ENCODE data around the gene TEPSIN. TPM values are rescaled to one million over a fixed set of nuclear protein-coding genes. Genes with fewer than 3 reads are reported as not detected.

TEPSIN gene
- polyA plus RNA-seq, 3 donors, result 23.2 to 30.7 (median 24.2) TPM

DNA sequence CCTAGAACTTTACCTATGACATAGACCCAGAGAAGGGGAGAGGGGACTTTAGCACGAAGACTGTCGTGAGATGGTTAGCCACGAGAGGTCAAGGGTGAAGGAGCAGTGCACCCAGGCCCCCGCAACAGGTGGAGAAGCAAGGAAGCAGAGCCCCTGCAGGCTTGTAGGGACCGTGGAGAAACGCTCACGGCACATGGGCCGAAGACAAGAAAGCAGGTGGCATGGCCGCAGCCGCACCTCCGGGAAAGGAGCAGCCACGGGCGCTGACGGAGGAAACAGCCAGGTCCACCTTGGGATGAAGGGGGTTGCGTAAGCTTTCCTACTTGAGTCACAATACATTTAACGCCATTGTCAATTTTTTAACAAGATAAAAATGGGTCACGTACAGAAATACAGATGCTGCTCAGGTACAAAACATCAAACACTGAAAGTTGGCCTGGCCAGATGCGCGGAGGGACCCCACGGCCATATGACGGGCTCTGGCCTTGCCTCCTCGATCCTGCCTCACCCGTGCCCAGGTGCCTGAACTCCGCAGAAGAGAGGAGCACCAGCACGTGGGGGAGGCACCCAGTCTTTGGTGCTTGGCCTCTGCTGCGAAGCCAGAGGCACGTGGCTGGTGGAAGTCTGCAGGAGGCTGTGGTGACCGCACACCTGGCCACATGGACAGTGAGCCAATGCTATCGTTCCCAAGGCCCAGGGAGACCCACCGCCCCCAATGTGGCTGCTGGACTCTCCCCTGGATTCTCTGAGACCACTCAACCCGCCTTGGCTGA, 35.0 kb upstream of the TEPSIN start:
- DNase-seq, result no peak

DNA sequence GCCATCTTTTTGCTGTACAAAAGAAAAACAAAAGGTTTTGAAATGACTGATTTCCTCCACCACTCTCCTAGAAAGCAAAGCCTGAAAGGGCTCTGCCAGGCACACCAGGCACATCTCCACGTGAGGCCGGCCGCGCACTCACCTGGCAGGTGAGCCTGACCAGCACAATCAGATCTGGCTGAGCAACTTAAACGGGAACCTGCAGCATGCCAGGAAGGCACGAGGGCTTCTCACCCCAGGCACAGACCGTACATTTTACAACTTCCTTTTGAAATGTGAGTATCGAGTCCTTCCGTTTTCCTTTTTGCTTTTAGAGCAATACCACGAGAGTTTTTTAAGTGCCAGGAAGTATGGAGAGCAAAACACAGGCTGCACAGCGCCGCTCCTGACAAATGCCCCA, 33.8 kb upstream of the TEPSIN start:
- no peak for DNase-seq

DNA sequence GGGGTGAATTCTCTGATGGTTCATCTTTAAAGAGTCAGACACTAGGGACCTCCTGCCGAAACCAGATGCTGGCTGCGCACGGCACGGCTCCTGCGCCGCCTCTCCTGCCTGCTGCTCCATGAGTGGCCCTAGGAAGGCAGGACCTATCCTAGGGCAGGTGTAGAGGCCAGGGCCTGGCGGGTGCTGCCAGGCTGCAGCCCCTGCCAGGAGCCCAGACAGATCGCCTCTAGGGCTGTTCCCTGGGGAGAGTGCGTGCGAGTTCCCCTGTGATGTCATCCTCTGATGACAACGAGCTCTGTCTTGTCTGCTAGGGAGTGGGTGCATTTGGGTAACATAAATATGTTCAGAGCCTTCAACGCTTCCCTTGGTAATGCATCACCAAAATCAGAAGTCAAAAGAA, 32.4 kb upstream of the TEPSIN start:
- DNase-seq, result no peak

DNA sequence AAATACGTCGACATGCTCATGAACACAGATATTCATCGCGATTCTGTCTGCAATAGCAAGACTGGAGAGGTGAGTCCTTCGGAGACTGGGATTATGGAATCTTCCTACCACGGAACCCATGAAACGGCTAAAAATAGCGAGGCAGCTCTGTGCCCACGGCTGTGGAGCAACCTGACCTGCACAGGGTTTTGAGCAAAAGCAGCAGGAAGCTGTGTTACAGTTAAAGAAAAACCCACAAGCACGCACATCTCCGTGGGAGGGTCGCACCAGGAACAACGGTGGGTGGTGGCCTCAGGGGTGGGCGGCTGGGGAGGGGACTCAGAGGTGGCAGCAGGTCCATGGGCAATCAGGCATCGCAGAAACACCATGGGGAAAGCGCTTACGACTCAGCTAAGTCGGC, 31.4 kb upstream of the TEPSIN start:
- no peak for DNase-seq

DNA sequence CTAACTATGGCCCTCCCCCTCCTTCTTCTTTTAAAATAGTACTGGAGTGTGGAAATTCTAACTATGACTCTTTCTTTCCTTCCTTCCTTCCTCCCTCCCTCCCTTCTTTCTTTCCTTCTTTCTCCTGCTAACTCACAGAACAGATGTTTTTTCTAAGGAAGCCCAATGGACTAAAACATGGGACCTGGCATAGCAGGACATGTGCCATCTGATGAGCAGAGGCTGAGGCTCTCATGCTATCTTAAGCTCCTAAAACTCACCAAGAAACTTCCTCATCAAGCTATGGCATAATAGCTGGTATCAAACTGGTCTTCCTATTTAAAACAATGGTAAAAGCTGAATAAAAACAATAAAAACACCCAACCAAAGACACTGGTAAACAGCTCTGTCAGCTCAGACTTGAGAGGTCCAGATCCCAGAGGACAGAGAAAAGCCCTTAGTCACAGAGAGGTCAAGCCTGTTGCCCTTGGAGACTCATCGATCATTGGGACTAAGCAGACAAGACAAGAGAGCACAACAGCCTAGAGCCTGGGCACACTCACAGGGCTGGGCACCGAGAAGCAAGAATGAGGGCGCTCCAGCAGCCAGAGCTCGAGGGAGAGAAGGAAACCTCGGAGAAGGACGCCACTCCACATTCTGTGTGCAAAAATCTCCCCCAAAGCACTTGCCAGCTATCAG, 28.7 kb upstream of the TEPSIN start:
- DNase-seq, result no peak

DNA sequence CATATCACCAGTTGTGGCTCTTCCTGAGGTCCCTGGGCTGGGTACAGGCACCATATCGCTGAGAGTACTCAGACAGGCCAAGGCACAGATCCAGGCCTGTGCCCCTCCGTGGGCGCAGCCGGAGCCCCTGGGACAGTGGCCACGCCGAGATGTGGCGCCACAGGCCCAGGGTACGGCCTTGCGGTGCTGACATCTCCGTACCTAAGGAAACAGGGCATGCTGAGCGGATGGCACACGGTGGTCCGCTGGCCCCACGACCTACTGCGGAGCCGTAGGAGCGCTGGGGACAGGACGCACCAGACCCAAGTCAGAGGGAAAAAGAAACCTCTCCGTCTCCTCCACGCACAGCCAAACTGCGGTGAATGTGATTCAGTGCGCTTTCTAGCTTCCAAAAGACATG, 26.7 kb upstream of the TEPSIN start:
- no peak for DNase-seq

DNA sequence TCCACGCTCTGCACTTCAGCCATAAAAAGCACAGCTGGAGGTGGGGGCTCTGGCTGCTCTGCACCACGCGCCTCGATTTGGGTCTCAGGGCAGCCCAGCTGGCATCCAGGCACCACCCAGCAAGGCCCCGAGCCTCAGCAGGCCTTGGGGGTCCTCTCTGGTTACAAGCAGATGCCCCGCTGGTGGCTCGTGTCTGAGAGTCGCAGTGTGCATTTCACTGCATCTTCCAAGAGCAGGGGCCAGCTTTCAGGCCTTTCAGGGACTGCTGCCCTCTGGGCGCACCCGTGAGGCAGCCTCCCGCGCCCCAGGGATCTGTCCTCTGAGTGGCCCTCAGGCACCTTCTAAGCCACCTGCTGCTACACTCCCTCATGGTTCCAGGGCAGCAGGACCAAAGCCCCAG, 25.8 kb upstream of the TEPSIN start:
- no peak for DNase-seq

DNA sequence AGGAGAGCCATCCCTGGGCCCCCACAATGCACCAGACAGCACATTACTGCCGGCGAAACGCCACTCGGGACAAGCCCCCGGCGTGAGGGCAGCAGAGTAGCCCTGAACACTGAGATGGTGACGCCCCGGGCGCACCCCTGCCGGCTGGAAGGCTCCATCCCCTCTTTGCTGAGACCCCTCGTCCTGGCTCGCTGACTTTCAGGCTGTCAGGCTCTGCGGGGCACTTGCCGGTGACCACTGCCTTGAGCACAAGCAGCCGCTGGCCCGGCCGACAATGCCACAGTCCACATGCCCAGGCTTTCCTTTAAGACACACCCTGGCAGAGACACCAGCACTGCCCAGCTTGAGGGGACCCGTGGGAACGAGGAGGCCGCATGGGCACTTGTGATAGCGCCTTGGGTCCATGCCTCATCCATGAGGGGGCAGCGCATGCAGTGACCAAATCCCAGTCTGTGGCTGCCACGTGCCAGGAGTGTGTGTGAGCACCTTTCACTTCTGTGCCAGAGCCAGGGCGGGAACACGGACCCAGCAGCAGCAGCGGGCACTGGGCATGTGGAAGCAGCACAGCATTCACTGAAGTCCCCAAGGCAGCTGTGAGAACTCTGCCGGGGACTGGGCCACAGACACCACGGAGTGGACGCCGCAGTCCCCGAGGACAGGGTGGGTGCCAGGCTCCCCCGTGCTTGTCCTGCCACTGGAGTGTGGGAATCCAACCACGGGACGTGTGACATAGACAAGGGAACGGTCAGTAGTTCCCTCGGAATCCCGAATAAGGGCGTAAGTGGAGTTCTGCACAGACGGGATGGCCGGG, 24.7 kb upstream of the TEPSIN start:
- DNase-seq, result no peak

DNA sequence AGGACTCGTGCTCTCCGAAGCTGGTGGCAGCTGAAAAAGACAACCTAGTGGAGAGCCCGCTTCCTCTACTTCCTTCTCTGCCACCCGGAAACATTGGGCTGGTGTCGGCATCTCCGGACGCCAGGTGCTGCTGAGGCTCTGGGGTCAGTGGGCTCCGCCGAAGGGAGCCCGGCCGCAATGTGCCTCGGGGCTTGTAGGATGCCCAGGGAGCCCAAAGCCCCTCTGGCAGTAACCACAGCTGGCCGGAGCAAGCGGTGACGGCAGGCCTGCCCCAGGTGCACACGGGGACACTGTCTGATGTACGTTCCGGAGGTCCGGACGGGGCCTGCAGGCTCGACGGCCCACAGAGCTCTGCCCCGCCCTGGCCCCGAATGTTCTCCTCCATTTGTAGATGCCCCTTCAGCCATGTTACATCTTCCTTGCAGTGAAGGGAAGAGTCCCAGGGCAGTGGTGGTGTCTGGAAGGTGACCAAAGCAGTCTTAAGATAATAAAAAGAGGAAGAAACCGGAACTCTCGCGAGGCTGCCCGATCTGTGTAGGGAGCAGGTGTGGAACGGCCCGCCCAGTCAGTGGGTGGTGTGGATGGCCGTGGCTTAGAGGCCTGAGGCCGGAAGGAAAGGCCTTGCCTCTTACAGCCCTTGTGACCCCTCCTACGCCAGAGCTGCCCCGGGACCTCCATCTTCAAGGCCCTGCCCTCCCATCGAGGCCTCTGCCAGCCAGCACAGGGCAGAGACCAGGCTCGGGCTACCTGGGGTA, 22.9 kb upstream of the TEPSIN start:
- no peak for DNase-seq

DNA sequence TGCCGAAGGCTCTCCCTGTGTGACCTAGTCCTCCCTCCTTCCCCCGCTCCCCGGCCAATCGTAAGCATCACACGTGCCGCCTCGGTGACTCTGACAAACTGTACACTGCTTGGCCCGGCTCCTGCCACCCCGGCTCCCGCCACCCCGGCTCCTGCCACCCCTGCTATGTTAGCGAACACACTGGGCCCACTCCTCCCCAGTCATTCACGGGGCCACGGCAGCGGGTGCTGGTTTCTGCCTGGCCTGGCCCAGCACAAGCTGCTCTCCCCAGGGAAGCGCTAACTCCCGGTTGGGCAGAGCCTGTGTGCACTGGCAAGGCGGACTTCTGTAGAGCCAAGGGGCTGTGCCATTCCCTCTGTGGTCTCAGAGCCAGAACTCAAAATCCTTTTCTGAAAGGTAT, 22.2 kb upstream of the TEPSIN start:
- no peak for DNase-seq

DNA sequence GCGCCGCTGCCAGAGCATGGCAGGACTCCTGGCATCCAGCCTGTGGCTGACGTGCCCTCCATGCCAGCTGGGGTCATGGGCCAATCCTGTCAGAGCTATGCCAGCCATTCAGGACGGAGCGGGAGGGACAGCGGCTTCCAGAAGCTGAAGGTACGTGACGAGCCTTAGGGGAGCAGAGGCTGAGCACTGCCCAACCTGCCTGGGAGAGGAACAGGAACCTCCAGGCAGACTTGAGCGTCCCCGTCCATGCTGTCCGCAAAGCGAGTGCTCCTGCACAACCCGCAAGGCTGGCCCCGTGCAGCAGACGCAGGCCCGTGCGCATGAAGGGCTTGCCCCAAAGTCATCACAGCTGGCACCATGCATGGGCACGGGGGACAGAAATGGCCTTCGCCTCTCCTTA, 21.8 kb upstream of the TEPSIN start:
- no peak for DNase-seq

DNA sequence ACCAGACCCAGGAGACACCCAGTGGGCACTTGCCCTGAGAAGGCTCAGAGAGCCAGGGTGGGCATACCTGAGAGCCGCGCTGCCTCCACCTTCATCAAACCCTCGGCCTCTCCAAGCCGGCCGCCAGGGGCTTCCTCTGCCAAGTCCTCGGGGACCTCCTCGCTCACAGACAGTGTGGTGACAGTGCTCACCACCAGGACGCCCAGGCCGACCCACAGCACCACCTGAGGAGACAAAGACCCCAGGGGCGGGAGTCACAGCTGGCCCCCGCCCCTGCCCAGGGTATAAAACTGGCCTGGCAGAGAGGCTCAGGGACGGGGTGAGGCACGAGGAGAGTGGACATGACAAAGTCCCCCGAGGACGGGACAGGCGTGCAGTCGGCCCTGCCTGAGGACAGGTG, 21.3 kb upstream of the TEPSIN start:
- no peak for DNase-seq

DNA sequence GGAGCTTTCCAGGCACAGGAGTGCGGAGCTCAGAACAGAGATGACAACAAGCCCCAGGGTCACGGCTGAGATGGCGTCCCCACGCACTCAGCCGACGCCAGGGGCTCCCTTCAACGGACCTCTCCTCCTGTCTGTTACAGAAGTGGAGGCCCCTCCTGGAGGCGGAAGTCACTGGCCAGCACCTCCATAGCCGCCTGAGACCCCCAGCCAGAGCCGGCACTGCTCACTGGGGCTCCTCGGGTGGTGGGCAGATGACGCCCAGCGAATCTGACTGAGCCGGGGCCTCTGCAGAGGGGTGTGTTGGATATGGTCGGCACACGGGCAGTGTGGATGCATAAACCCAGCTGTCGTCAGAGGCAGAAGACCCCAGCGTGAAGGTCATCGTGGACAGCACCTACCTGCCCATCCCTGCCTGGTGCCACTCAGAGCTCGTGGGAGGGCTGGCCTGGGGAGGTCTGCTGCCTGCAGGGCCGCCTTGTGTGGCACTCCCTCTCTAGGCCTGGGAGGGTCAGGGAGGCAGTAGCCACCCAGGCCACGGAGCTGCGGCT, 20.3 kb upstream of the TEPSIN start:
- DNase-seq, result no peak

DNA sequence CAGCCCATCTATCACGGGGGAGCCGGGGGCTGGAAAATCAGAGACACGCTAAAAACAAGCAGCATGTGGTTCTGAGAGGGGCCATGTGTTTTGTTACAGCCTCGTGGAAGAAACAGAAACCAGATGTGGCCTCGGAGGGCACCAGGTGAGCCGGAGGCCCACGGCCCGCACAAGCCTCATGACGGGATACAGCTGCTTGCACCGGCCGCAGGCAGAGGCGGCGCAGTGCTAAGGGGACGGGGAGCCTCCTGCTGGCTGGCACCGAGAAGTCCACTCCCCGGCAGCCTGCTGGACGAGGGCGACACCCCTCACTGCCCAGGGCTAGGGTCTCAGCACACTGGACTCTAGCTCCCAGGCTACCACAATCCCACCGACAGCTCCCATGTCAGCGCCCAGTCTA, 19.4 kb upstream of the TEPSIN start:
- DNase-seq, result peak; percentile 58

DNA sequence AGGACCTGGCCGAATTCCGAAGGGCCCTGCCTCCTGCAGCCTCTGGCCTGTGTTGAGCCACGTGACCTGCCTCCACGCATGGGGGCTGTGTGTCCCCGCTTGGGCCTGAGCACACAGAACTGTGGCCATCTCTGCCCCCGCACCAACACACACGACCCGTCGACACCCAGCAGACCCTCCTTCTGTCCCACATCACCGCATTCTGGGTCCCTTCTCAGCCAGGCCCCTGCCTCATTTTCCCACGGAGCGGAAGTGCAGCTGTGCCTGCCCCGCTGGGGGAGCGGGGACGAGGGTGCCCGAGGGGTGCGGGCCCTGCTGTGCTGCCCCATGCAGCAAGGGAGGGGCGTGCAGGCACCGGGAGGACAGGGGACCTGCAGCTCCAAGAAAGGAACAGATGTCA, 18.7 kb upstream of the TEPSIN start:
- no peak for DNase-seq

DNA sequence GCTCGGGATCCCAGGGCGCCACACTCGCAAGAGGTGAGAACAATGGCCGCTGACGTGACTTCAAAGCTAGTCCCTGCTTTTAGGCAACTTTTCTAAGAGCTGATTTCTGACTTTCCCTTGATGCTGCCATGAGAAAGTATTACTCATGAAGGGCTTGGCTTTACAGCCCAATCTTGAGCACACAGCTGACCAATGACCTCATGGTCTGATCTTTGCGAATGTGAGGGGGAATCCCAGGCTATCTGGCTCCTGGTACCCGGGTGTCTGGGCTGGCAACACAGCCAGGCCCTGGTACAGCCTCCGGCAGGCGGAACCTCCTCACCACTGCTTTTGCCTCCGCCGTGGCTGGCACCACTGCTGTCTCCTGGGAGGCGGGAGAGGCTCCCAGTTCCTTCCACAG, 17.8 kb upstream of the TEPSIN start:
- DNase-seq, result no peak

DNA sequence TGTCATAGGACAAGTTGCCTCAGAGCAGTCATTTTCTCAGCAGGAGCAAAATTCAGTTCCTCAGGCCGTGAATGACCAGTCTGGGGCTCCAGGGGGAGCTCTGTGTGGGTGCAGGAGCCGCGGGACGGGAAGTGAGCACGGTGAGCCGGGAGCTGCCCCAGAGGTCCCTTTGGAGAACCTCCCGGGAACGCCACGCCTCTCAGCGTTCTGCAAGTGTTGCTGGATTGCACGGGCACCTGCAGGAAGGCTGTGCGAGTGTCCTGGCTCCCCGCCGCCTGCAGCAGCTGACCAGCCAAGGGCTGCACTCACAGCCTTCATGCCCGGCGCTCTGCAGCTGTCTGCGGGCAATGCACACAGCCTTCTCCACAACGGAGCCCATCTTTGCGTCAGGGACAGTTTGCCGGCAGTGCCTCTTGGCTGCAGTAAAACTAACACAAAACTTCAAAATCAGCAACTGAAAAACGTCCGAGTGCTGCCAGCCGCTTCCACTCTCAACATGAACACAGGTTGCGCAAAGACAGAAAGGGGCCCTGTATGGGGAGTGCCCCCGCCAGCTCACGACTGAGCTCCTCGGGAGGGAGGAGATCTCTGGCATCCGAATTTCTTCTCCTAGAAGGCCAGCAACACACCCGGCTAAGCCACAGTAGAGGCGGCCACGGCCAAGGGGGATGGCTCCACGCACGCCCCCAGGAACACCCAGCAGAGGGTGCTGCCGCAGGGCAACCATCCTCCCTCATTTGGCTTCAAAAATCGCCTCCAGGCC, 16.3 kb upstream of the TEPSIN start:
- peak; percentile 65 for DNase-seq

DNA sequence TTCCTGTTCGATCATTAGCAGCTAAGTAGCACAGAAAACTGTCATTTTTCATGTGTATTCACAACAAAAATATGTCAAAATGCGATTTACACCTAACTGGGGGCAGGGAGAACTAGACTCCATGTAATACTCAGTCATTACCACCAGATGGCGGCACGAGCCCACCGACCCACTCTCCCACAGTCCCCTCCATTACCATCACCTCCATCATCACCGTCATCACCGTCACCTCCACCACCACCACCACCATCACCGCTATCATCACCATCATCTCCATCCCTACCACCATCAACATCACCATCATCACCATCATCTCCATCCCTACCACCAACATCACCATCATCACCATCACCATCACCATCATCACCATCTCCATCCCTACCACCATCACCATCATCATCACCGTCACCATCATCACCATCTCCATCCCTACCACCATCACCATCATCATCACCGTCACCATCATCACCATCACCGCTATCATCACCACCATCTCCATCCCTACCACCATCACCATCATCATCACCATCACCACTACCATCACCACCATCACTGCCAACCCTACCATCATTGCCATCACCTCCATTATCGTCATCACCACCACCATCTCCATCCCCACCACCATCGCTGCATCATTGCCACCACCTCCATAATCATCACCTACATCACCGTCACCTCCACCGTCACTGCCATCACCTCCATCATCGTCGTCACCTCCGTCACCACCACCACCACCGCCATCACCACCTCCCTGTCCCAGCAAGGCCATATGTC, 14.7 kb upstream of the TEPSIN start:
- no peak for DNase-seq

DNA sequence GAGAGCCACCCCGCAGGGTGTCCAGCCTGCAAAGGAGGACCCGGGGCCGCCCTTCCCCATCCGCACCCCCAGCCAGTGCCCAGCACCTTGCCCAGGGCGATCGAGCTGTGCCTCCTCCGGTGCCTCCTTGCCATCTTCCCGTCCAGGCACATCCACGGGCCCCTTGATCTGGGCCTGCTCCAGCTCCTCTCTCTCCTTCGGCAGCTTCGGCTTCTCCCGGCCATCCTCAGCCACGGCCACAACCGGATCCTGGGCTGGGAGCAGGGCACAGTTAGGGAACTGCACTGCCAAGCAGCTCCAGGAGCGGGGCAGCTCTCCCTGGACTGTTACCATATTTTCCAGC, 14.1 kb upstream of the TEPSIN start:
- no peak for DNase-seq

DNA sequence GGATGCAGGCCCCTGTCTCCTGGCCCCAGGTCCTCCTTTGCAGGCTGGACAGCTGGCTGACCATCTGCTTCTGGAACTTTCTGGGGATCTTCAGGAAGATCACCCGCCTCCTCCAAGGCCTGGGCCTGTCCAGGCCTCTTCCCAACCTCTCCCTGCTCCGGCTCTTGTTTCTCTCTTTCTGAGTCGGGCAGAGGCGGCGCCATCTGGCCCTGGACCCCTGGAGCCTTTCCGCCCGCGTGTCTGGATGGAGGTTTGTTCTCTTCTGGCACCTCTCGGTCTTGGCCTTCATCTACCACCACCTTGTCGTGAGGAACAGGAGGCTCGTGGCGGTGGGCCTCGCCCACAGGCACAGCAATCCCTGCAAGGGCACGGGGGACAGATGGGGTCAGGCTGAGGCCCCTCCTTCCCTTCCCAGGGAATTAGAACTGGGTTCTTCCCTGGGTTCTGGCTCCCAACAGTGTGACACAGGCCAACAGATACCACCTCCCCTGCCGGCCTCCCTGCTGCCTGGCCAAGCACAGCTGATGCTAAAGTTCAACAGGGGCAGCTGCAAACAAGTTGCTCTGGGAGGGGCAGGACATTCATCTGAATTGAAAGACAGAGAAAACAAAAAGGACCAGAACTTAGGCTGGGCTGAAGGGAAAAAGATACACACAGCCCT, 13.6 kb upstream of the TEPSIN start:
- no peak for DNase-seq

Data from renal pelvis (tissue), 4 donors.